HEK293 (cell line): Measurements from ENCODE around the gene FLRT1.

Experiments
- CTCF ChIA-PET: fragments of 350-600 bp; formaldehyde crosslinking; extraction: SDS; loops from one replicate; lab custom pipeline; 2021; ENCODE audit warnings: antibody characterized with exemption; lab: Yijun Ruan, JAX
- POLR2A ChIA-PET: fragments of 300-600 bp; formaldehyde crosslinking; extraction: SDS; loops from one replicate; lab custom pipeline; 2020; ENCODE audit warnings: antibody characterized with exemption, inconsistent platforms; lab: Yijun Ruan, JAX
- H3K27ac ChIP-seq: fragments of 200-500 bp; sonication (Bioruptor generic); 2 replicates; pipeline ENCODE4 v1.5.1; 2014; ENCODE audit warnings: low read depth, low read length, control low read depth, inconsistent platforms; ENCODE audit errors: extremely low read depth
- H3K36me3 ChIP-seq, 2 experiments: fragments of 200-500 bp in 1 of 2; sonication (Bioruptor generic) in 1 of 2; 1 replicate in 1 of 2; 2 replicates in 1 of 2; pipeline ENCODE4 v1.5.1; 2014 to 2017; ENCODE audit warnings: inconsistent platforms in 2 of 2, low read length in 2 of 2; ENCODE audit not compliant: control insufficient read depth in 2 of 2, insufficient read depth in 1 of 2
- H3K4me1 ChIP-seq: fragments of 200-500 bp; sonication (Bioruptor generic); 2 replicates; pipeline ENCODE4 v1.5.1; 2014; ENCODE audit warnings: mild to moderate bottlenecking, low read length, inconsistent platforms; ENCODE audit not compliant: control insufficient read depth, insufficient read depth
- H3K4me3 ChIP-seq: 2 replicates; pipeline ENCODE4 v1.5.1; 2011; ENCODE audit warnings: low read depth, mild to moderate bottlenecking, control low read depth, low read length, moderate library complexity
- H3K9me3 ChIP-seq: fragments of 200-500 bp; sonication (Bioruptor generic); 2 replicates; pipeline ENCODE4 v1.5.1; 2014; ENCODE audit warnings: low read depth, low read length, inconsistent platforms; ENCODE audit not compliant: control insufficient read depth, insufficient read depth
- AEBP2 ChIP-seq: fragments of 450-650 bp; formaldehyde crosslinking; IDR thresholded peaks from 2 replicates; pipeline ENCODE4 v1.5.1; 2016; ENCODE audit warnings: missing biosample characterization, missing genetic modification characterization, borderline replicate concordance
- BCL11A ChIP-seq: fragments of 450-650 bp; formaldehyde crosslinking; IDR thresholded peaks from 2 replicates; pipeline ENCODE4 v1.5.1; 2016; ENCODE audit warnings: low read depth, missing biosample characterization, missing genetic modification characterization
- FEZF1 ChIP-seq: fragments of 450-650 bp; formaldehyde crosslinking; IDR thresholded peaks from 2 replicates; pipeline ENCODE4 v1.5.1; 2016; ENCODE audit warnings: missing biosample characterization, missing genetic modification characterization
- GLIS2 ChIP-seq: fragments of 450-650 bp; formaldehyde crosslinking; IDR thresholded peaks from 2 replicates; pipeline ENCODE4 v1.5.1; 2016; ENCODE audit warnings: missing biosample characterization, missing genetic modification characterization
- HOXA7 ChIP-seq: sonication (generic); formaldehyde crosslinking; IDR thresholded peaks from 2 replicates; pipeline ENCODE4 v1.8.1; 2022; ENCODE audit warnings: missing genetic modification reagents, borderline replicate concordance
- HOXC10 ChIP-seq: sonication (generic); formaldehyde crosslinking; IDR thresholded peaks from 2 replicates; pipeline ENCODE4 v1.8.1; 2023; ENCODE audit warnings: mild to moderate bottlenecking, missing genetic modification reagents
- KLF1 ChIP-seq: fragments of 450-650 bp; formaldehyde crosslinking; IDR thresholded peaks from 2 replicates; pipeline ENCODE4 v1.5.1; 2016; ENCODE audit warnings: missing biosample characterization, missing genetic modification characterization
- KLF7 ChIP-seq: fragments of 450-650 bp; formaldehyde crosslinking; IDR thresholded peaks from 2 replicates; pipeline ENCODE4 v1.5.1; 2016; ENCODE audit warnings: missing biosample characterization, missing genetic modification characterization, borderline replicate concordance
- OVOL3 ChIP-seq: fragments of 450-650 bp; formaldehyde crosslinking; IDR thresholded peaks from 2 replicates; pipeline ENCODE4 v1.5.1; 2016; ENCODE audit warnings: missing biosample characterization, missing genetic modification characterization
- REPIN1 ChIP-seq: fragments of 450-650 bp; formaldehyde crosslinking; IDR thresholded peaks from 2 replicates; pipeline ENCODE4 v1.5.1; 2017; ENCODE audit warnings: missing biosample characterization, missing genetic modification characterization, low read depth
- YY2 ChIP-seq: fragments of 450-650 bp; formaldehyde crosslinking; IDR thresholded peaks from 2 replicates; pipeline ENCODE4 v1.5.1; 2016; ENCODE audit warnings: missing biosample characterization, missing genetic modification characterization
- ZBTB21 ChIP-seq: fragments of 450-650 bp; formaldehyde crosslinking; IDR thresholded peaks from 2 replicates; pipeline ENCODE4 v1.5.1; 2017; ENCODE audit warnings: missing biosample characterization, missing genetic modification characterization
- ZBTB8A ChIP-seq: fragments of 450-650 bp; formaldehyde crosslinking; IDR thresholded peaks from 2 replicates; pipeline ENCODE4 v1.5.1; 2016; ENCODE audit warnings: missing biosample characterization, missing genetic modification characterization
- ZIC2 ChIP-seq: fragments of 450-650 bp; formaldehyde crosslinking; IDR thresholded peaks from 2 replicates; pipeline ENCODE4 v1.5.1; 2016; ENCODE audit warnings: missing biosample characterization, missing genetic modification characterization
- ZNF133 ChIP-seq: fragments of 450-650 bp; formaldehyde crosslinking; IDR thresholded peaks from 2 replicates; pipeline ENCODE4 v1.5.1; 2016; ENCODE audit warnings: missing biosample characterization, missing genetic modification characterization
- ZNF16 ChIP-seq: fragments of 450-650 bp; formaldehyde crosslinking; IDR thresholded peaks from 2 replicates; pipeline ENCODE4 v1.5.1; 2016; ENCODE audit warnings: low read depth, missing biosample characterization, missing genetic modification characterization
- ZNF174 ChIP-seq: fragments of 450-650 bp; formaldehyde crosslinking; IDR thresholded peaks from 2 replicates; pipeline ENCODE4 v1.5.0; 2017; ENCODE audit warnings: missing biosample characterization, mild to moderate bottlenecking, missing genetic modification characterization
- ZNF202 ChIP-seq: fragments of 450-650 bp; formaldehyde crosslinking; IDR thresholded peaks from 2 replicates; pipeline ENCODE4 v1.5.1; 2016; ENCODE audit warnings: missing biosample characterization, missing genetic modification characterization, borderline replicate concordance
- ZNF426 ChIP-seq: fragments of 450-650 bp; formaldehyde crosslinking; IDR thresholded peaks from 2 replicates; pipeline ENCODE4 v1.5.1; 2017; ENCODE audit warnings: missing biosample characterization, missing genetic modification characterization, mild to moderate bottlenecking, inconsistent platforms, moderate library complexity
- ZNF514 ChIP-seq: fragments of 450-650 bp; formaldehyde crosslinking; IDR thresholded peaks from 2 replicates; pipeline ENCODE4 v1.5.1; 2016; ENCODE audit warnings: missing biosample characterization, missing genetic modification characterization
- ZNF544 ChIP-seq: fragments of 450-650 bp; formaldehyde crosslinking; IDR thresholded peaks from 2 replicates; pipeline ENCODE4 v1.5.0; 2017; ENCODE audit warnings: missing biosample characterization, missing genetic modification characterization
- ZNF555 ChIP-seq: fragments of 450-650 bp; formaldehyde crosslinking; conservative IDR thresholded peaks from 2 replicates; pipeline ENCODE4 v1.5.1; 2017; ENCODE audit warnings: missing biosample characterization, mild to moderate bottlenecking, missing genetic modification characterization, inconsistent platforms
- ZNF600 ChIP-seq: fragments of 450-650 bp; formaldehyde crosslinking; IDR thresholded peaks from 2 replicates; pipeline ENCODE4 v1.5.1; 2016; ENCODE audit warnings: missing biosample characterization, missing genetic modification characterization
- ZNF629 ChIP-seq: fragments of 450-650 bp; formaldehyde crosslinking; IDR thresholded peaks from 2 replicates; pipeline ENCODE4 v1.5.1; 2017; ENCODE audit warnings: missing biosample characterization, missing genetic modification characterization
- ZNF692 ChIP-seq: fragments of 450-650 bp; formaldehyde crosslinking; IDR thresholded peaks from 2 replicates; pipeline ENCODE4 v1.5.1; 2016; ENCODE audit warnings: missing biosample characterization, missing genetic modification characterization
- ZSCAN16 ChIP-seq: fragments of 450-650 bp; formaldehyde crosslinking; IDR thresholded peaks from 2 replicates; pipeline ENCODE4 v1.5.1; 2016; ENCODE audit warnings: missing biosample characterization, missing genetic modification characterization
- ZSCAN30 ChIP-seq: fragments of 450-650 bp; IDR thresholded peaks from 2 replicates; pipeline ENCODE4 v1.5.1; 2018; ENCODE audit warnings: missing biosample characterization, mild to moderate bottlenecking, missing genetic modification characterization, moderate library complexity
- TF ChIP-seq, protein P1 (sequence below): fragments of 450-650 bp; formaldehyde crosslinking; IDR thresholded peaks from 2 replicates; pipeline ENCODE4 v1.5.1; 2016; ENCODE audit warnings: missing biosample characterization, missing genetic modification characterization
- TF ChIP-seq, protein P2 (sequence below): fragments of 450-650 bp; formaldehyde crosslinking; IDR thresholded peaks from 2 replicates; pipeline ENCODE4 v1.5.1; 2016; ENCODE audit warnings: missing biosample characterization, missing genetic modification characterization
- TF ChIP-seq, protein P3 (sequence below): fragments of 450-650 bp; formaldehyde crosslinking; IDR thresholded peaks from 2 replicates; pipeline ENCODE4 v1.5.1; 2016; ENCODE audit warnings: missing biosample characterization, missing genetic modification characterization

FLRT1 gene

GRCh38 chr11:64059339-64060140, 23.8 kb downstream of the FLRT1 start:
- no peaks in the 10 kb centered on the region for H3K9me3 ChIP-seq
- no peaks in the 10 kb centered on the region for H3K36me3 ChIP-seq
- TF ChIP-seq, protein P1, sequence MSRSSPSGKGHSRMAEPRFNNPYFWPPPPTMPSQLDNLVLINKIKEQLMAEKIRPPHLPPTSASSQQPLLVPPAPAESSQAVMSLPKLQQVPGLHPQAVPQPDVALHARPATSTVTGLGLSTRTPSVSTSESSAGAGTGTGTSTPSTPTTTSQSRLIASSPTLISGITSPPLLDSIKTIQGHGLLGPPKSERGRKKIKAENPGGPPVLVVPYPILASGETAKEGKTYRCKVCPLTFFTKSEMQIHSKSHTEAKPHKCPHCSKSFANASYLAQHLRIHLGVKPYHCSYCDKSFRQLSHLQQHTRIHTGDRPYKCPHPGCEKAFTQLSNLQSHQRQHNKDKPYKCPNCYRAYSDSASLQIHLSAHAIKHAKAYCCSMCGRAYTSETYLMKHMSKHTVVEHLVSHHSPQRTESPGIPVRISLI (tag by site-specific recombination) = no peak
- no peak for TF ChIP-seq KLF1 (tag by site-specific recombination)
- TF ChIP-seq HOXA7 (CRISPR knock-in tag) = no peak
- no peak for TF ChIP-seq REPIN1 (tag by site-specific recombination)
- no peak for TF ChIP-seq OVOL3 (tag by site-specific recombination)
- no peak for TF ChIP-seq ZNF202 (tag by site-specific recombination)
- TF ChIP-seq ZNF133 (tag by site-specific recombination) = no peak
- no peak for TF ChIP-seq GLIS2 (tag by site-specific recombination)
- TF ChIP-seq HOXC10 (CRISPR knock-in tag) = no peak
- no peak for TF ChIP-seq ZNF514
- no peak for TF ChIP-seq ZNF600 (tag by site-specific recombination)
- no peak for TF ChIP-seq ZNF629 (tag by site-specific recombination)
- no peak for TF ChIP-seq ZNF16 (tag by site-specific recombination)
- no peak for TF ChIP-seq AEBP2
- no peak for TF ChIP-seq ZNF555 (tag by site-specific recombination)
- no peak for TF ChIP-seq ZNF544 (tag by site-specific recombination)
- TF ChIP-seq, protein P2, sequence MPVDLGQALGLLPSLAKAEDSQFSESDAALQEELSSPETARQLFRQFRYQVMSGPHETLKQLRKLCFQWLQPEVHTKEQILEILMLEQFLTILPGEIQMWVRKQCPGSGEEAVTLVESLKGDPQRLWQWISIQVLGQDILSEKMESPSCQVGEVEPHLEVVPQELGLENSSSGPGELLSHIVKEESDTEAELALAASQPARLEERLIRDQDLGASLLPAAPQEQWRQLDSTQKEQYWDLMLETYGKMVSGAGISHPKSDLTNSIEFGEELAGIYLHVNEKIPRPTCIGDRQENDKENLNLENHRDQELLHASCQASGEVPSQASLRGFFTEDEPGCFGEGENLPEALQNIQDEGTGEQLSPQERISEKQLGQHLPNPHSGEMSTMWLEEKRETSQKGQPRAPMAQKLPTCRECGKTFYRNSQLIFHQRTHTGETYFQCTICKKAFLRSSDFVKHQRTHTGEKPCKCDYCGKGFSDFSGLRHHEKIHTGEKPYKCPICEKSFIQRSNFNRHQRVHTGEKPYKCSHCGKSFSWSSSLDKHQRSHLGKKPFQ (tag by site-specific recombination) = no peak
- CTCF ChIA-PET = no interaction called here
- POLR2A ChIA-PET = no interaction called here
- no peak overlapping the region for H3K27ac ChIP-seq
- H3K4me3 ChIP-seq = no peak overlapping the region
- no peaks in the 10 kb centered on the region for H3K4me1 ChIP-seq

DNA sequence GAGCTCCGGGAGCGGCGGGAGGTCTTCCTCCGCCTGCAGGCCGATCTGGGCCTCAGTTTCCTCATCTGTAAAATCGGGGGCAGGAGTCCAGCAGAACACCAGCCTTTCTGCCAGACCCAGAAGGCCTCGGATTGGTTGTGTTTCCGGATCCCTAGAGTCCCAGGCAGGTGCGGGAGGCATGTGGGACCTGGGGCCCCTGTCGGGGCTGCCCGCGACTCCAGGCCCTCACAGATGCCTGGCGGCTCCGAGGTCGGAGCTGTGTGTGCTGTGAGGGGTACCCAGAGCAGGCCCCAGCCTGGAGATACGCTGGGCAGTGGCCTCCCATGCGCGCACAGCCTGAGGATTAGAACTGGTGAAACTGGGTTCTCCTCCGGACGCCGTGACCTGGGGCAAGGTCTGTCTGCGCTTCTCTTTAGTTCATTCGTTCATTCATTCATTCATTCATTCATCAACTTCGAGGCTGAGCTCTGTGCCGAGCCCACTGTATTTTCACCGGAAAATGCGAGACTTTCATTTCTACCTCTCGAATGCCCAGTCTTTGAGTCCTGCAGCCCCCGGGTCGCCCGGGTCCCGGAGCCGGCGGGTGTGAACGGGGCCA, 24.6 kb downstream of the FLRT1 start:
- no peaks in the 10 kb centered on the region for H3K4me1 ChIP-seq
- no peaks in the 10 kb centered on the region for H3K9me3 ChIP-seq
- H3K4me3 ChIP-seq = no peak overlapping the region
- CTCF ChIA-PET = no interaction called here
- no peak for TF ChIP-seq KLF7 (tag by site-specific recombination)
- no peak for TF ChIP-seq YY2 (tag by site-specific recombination)
- TF ChIP-seq FEZF1 (tag by site-specific recombination) = no peak
- TF ChIP-seq ZBTB8A (tag by site-specific recombination) = no peak
- TF ChIP-seq ZNF426 (tag by site-specific recombination) = no peak
- no peak for TF ChIP-seq ZNF174 (tag by site-specific recombination)
- TF ChIP-seq BCL11A (tag by site-specific recombination) = no peak
- TF ChIP-seq ZIC2 (tag by site-specific recombination) = no peak
- no peak for TF ChIP-seq ZBTB21 (tag by site-specific recombination)
- no peak for TF ChIP-seq ZNF692 (tag by site-specific recombination)
- TF ChIP-seq, protein P3, sequence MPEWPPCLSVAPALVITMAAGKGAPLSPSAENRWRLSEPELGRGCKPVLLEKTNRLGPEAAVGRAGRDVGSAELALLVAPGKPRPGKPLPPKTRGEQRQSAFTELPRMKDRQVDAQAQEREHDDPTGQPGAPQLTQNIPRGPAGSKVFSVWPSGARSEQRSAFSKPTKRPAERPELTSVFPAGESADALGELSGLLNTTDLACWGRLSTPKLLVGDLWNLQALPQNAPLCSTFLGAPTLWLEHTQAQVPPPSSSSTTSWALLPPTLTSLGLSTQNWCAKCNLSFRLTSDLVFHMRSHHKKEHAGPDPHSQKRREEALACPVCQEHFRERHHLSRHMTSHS = no peak
- TF ChIP-seq ZNF629 (tag by site-specific recombination) = no peak
- no peak for TF ChIP-seq ZSCAN30 (tag by site-specific recombination)
- TF ChIP-seq ZSCAN16 (tag by site-specific recombination) = no peak
- no peak overlapping the region for H3K27ac ChIP-seq
- H3K36me3 ChIP-seq = no peaks in the 10 kb centered on the region
- POLR2A ChIA-PET = no interaction called here
